ENCODE measurements around the gene XXYLT1.
A peak's percentile ranks its signal among the peaks of the same experiment; 100 is the strongest.

The XXYLT1 gene

DNA sequence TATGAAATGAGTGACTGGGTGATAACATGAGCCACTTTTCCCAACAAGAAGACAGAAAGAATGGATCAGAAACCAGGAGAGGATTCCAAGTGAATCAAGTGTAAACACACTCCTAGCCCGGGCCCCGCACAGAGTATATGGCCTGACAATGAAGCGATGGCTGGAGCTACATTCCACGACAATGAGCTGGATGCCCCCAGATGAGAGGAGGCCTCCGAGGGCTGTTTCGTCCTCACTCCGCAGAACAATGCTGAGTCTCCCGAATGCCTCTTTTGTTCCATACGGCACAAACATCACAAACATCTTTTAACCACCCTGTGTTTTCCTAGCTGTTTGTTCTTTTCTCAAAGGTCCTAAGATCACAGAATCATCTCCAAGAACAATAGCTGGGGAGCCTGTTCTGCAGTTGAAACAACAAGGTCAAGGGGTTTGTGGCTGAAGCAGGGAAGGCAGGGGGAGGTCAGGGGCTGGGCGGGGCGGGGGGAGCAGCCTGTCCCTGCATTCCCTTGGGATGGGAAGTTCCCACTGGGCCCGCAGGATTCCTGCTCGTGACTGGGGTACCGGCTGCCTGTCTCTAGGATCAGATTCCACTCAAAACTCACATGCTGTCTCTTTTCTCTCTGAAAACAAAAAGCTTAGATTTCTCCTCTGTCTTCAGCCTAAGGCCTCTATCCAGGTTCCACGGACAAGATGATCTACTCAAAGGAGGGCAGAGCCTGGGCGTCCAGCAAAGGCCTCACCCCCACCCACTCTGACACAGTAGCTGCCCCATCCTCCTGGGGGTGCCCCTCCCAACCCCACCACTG is 151.3 kb downstream of the XXYLT1 start:
- peak; percentile 77 for ATAC-seq
- TF ChIP-seq ISL1 (CRISPR knock-in tag; IDR thresholded peaks at IDR 0.05), result no peak
- TF ChIP-seq OSR1 (CRISPR knock-in tag; IDR thresholded peaks at IDR 0.05), result no peak
- no peak for TF ChIP-seq CSDC2 (CRISPR knock-in tag; IDR thresholded peaks at IDR 0.05)
- TF ChIP-seq PPARA (CRISPR knock-in tag; IDR thresholded peaks at IDR 0.05; ENCODE audit: borderline replicate concordance), result no peak
- TF ChIP-seq ZFP3 (CRISPR knock-in tag; IDR thresholded peaks at IDR 0.05), result no peak
- TF ChIP-seq GLIS3 (CRISPR knock-in tag; IDR thresholded peaks at IDR 0.05), result no peak
- TF ChIP-seq RARB (CRISPR knock-in tag; IDR thresholded peaks at IDR 0.05), result no peak
- TF ChIP-seq, protein P1, sequence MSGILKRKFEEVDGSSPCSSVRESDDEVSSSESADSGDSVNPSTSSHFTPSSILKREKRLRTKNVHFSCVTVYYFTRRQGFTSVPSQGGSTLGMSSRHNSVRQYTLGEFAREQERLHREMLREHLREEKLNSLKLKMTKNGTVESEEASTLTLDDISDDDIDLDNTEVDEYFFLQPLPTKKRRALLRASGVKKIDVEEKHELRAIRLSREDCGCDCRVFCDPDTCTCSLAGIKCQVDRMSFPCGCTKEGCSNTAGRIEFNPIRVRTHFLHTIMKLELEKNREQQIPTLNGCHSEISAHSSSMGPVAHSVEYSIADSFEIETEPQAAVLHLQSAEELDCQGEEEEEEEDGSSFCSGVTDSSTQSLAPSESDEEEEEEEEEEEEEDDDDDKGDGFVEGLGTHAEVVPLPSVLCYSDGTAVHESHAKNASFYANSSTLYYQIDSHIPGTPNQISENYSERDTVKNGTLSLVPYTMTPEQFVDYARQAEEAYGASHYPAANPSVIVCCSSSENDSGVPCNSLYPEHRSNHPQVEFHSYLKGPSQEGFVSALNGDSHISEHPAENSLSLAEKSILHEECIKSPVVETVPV (CRISPR knock-in tag; IDR thresholded peaks at IDR 0.05), result no peak
- no peak for TF ChIP-seq ZNF8 (CRISPR knock-in tag; IDR thresholded peaks at IDR 0.05)
- TF ChIP-seq ZNF70 (CRISPR knock-in tag; IDR thresholded peaks at IDR 0.05), result no peak
- no peak for TF ChIP-seq ZFP30 (CRISPR knock-in tag; IDR thresholded peaks at IDR 0.05)
- TF ChIP-seq, protein P2, sequence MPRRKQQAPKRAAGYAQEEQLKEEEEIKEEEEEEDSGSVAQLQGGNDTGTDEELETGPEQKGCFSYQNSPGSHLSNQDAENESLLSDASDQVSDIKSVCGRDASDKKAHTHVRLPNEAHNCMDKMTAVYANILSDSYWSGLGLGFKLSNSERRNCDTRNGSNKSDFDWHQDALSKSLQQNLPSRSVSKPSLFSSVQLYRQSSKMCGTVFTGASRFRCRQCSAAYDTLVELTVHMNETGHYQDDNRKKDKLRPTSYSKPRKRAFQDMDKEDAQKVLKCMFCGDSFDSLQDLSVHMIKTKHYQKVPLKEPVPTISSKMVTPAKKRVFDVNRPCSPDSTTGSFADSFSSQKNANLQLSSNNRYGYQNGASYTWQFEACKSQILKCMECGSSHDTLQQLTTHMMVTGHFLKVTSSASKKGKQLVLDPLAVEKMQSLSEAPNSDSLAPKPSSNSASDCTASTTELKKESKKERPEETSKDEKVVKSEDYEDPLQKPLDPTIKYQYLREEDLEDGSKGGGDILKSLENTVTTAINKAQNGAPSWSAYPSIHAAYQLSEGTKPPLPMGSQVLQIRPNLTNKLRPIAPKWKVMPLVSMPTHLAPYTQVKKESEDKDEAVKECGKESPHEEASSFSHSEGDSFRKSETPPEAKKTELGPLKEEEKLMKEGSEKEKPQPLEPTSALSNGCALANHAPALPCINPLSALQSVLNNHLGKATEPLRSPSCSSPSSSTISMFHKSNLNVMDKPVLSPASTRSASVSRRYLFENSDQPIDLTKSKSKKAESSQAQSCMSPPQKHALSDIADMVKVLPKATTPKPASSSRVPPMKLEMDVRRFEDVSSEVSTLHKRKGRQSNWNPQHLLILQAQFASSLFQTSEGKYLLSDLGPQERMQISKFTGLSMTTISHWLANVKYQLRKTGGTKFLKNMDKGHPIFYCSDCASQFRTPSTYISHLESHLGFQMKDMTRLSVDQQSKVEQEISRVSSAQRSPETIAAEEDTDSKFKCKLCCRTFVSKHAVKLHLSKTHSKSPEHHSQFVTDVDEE (CRISPR knock-in tag; IDR thresholded peaks at IDR 0.05), result no peak
- TF ChIP-seq, protein P3, sequence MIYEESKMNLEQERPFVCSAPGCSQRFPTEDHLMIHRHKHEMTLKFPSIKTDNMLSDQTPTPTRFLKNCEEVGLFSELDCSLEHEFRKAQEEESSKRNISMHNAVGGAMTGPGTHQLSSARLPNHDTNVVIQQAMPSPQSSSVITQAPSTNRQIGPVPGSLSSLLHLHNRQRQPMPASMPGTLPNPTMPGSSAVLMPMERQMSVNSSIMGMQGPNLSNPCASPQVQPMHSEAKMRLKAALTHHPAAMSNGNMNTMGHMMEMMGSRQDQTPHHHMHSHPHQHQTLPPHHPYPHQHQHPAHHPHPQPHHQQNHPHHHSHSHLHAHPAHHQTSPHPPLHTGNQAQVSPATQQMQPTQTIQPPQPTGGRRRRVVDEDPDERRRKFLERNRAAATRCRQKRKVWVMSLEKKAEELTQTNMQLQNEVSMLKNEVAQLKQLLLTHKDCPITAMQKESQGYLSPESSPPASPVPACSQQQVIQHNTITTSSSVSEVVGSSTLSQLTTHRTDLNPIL (CRISPR knock-in tag; IDR thresholded peaks at IDR 0.05; ENCODE audit: low read depth), result no peak
- no peak for TF ChIP-seq BACH2 (CRISPR knock-in tag; IDR thresholded peaks at IDR 0.05; ENCODE audit: borderline replicate concordance)
- TF ChIP-seq TOX (CRISPR knock-in tag; IDR thresholded peaks at IDR 0.05; ENCODE audit: borderline replicate concordance), result no peak
- TF ChIP-seq ZC3H10 (CRISPR knock-in tag; IDR thresholded peaks at IDR 0.05), result no peak
- TF ChIP-seq, protein P4, sequence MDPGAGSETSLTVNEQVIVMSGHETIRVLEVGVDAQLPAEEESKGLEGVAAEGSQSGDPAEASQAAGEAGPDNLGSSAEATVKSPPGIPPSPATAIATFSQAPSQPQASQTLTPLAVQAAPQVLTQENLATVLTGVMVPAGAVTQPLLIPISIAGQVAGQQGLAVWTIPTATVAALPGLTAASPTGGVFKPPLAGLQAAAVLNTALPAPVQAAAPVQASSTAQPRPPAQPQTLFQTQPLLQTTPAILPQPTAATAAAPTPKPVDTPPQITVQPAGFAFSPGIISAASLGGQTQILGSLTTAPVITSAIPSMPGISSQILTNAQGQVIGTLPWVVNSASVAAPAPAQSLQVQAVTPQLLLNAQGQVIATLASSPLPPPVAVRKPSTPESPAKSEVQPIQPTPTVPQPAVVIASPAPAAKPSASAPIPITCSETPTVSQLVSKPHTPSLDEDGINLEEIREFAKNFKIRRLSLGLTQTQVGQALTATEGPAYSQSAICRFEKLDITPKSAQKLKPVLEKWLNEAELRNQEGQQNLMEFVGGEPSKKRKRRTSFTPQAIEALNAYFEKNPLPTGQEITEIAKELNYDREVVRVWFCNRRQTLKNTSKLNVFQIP (CRISPR knock-in tag; IDR thresholded peaks at IDR 0.05; ENCODE audit: borderline replicate concordance, low read depth), result no peak
- no peak for TF ChIP-seq SNAI2 (CRISPR knock-in tag; IDR thresholded peaks at IDR 0.05)
- TF ChIP-seq TCF4 (CRISPR knock-in tag; IDR thresholded peaks at IDR 0.05; ENCODE audit: borderline replicate concordance), result no peak

DNA sequence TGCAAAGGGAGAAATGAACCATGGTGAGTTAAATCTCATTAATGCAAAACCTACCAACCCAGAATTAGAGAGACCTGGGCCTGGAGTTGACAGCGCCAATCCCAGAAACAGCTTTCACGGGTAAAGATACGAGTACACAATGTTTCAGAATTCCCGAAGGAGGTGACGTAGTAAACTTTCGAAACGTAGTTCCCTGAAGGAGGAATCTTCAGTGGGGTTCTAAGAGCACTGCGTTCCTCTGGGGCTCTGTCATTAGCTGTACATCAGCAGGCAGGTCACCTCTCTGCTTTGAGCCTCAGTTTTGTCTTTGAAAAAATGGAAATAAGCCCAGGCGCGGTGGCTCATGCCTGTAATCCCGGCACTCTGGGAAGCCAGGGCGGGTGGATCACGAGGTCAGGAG is 152.3 kb downstream of the XXYLT1 start:
- ATAC-seq, result no peak
- no peak for TF ChIP-seq ZNF565 (CRISPR knock-in tag; conservative IDR thresholded peaks at IDR 0.05; ENCODE audit: low read depth)
- no peak for TF ChIP-seq OSR1 (CRISPR knock-in tag; IDR thresholded peaks at IDR 0.05)
- TF ChIP-seq ZNF70 (CRISPR knock-in tag; IDR thresholded peaks at IDR 0.05), result no peak
- no peak for TF ChIP-seq GLIS3 (CRISPR knock-in tag; IDR thresholded peaks at IDR 0.05)

DNA sequence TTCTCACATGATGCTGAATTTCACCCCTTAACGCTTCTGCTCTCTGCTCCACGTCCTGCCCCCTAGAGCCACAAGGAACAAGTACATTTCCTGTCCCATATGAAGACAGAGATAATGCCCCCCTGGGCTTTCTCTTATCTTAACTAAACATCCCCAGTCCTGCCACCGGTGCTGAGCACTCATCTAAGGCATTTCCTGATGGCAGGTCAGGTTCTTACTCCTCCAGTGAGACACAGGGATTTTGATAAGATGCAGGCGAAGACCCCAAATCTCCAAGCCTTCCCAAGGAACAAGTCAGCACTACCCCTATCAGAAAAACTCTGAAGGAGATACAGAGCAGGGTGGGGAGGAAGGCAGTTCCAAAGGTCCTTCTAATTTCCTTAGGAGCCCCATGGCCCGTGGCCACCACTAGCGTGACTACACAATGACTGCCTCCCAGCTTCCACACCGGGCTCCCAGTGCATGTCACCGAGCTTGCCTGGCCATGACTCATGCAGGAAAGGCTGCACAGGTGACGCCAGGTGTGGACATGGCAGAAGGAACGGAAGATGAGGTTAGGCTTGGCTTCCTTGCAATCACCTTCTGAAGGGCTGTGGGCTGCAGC is 152.9 kb downstream of the XXYLT1 start:
- 0 out of 3 replicates have a peak, but pooled peaks have one; percentile 22 for ATAC-seq
- TF ChIP-seq PPARA (CRISPR knock-in tag; IDR thresholded peaks at IDR 0.05; ENCODE audit: borderline replicate concordance), result no peak
- TF ChIP-seq, protein P1 (CRISPR knock-in tag; IDR thresholded peaks at IDR 0.05), result no peak
- no peak for TF ChIP-seq RARB (CRISPR knock-in tag; IDR thresholded peaks at IDR 0.05)
- TF ChIP-seq ZFP3 (CRISPR knock-in tag; IDR thresholded peaks at IDR 0.05), result no peak
- TF ChIP-seq ZNF70 (CRISPR knock-in tag; IDR thresholded peaks at IDR 0.05), result no peak
- TF ChIP-seq TOX (CRISPR knock-in tag; IDR thresholded peaks at IDR 0.05; ENCODE audit: borderline replicate concordance), result no peak
- no peak for TF ChIP-seq TCF4 (CRISPR knock-in tag; IDR thresholded peaks at IDR 0.05; ENCODE audit: borderline replicate concordance)
- TF ChIP-seq, protein P4 (CRISPR knock-in tag; IDR thresholded peaks at IDR 0.05; ENCODE audit: borderline replicate concordance, low read depth), result no peak
- TF ChIP-seq ISL1 (CRISPR knock-in tag; IDR thresholded peaks at IDR 0.05), result no peak
- TF ChIP-seq, protein P2 (CRISPR knock-in tag; IDR thresholded peaks at IDR 0.05), result no peak
- no peak for TF ChIP-seq ESRRG (CRISPR knock-in tag; IDR thresholded peaks at IDR 0.05)
- TF ChIP-seq GLIS3 (CRISPR knock-in tag; IDR thresholded peaks at IDR 0.05), result no peak
- no peak for TF ChIP-seq OSR1 (CRISPR knock-in tag; IDR thresholded peaks at IDR 0.05)
